Measurements from ENCODE around the gene TSTD1. TPM values are rescaled to one million over a fixed set of nuclear protein-coding genes. Genes with fewer than 3 reads are reported as not detected.
"Not testable (repeated sequence)": the region's sequence is repeated elsewhere in the genome, so short reads cannot be mapped to it uniquely, and the experiment has no call there.

TSTD1 gene
- total and polyA plus RNA-seq, 2 donors (not counting 1 experiment from before 2014, with no cell fraction given) = 0.24 to 0.66 TPM

DNA sequence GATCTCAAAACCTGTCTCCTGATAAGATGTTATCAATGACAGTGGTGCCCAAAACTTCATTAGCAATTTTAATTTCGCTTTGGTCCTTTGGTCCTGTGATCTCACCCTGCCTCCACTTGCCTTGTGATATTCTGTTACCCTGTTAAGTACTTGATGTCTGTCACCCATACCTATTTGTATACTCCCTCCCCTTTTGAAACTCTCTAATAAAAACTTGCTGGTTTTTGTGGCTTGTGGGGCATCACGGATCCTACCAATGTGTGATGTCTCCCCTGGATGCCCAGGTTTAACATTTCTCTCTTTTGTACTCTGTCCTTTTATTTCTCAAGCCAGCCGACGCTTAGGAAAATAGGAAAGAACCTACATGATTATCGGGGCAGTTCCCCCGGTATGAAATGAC is 25.2 kb upstream of the TSTD1 start:
- not testable (repeated sequence) for DNase-seq (ENCODE audit: low read depth in 2 of 2); H3K9ac ChIP-seq (ENCODE audit: insufficient read depth, low read length); H3K27me3 ChIP-seq (ENCODE audit: control insufficient read depth, insufficient read depth, low read length); H3K27ac ChIP-seq (ENCODE audit: insufficient read depth, low read length); H4K20me1 ChIP-seq (ENCODE audit: control insufficient read depth, extremely low read depth, insufficient read depth, low read length); H3K36me3 ChIP-seq (ENCODE audit: control insufficient read depth, insufficient read depth, low read length); H2AFZ ChIP-seq (ENCODE audit: low read length); H3K4me1 ChIP-seq (ENCODE audit: control insufficient read depth, extremely low read depth, insufficient read depth, low read length); H3K4me3 ChIP-seq (replicated peaks in 1 of 4; ENCODE audit: control extremely low read depth in 1 of 4, insufficient read depth in 1 of 4, low read depth in 3 of 4, low read length in 4 of 4); H3K9me3 ChIP-seq (ENCODE audit: control insufficient read depth, insufficient read depth, low read depth, low read length); H3K79me2 ChIP-seq (ENCODE audit: control insufficient read depth, insufficient read depth, low read length); H3K4me2 ChIP-seq (ENCODE audit: extremely low read depth, insufficient read depth, low read length)

DNA sequence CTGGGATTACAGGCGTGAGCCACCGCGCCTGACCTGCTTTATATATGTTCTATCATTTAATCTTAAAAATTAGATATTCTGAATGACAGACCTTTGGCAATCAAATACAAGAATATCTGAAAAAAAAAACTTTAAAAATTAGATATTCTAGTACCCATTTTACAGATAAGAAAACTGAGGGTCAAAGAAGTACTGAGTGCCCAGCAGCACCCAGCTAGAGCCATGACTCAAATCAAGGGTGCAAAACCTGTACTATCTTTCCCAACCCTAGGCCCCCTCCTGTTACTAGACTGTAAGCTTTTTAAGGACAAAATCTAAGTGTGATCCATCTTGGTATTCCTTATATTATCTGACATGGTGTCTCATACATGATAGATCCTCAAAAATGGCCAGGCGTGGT is 22.7 kb upstream of the TSTD1 start:
- H2AFZ ChIP-seq (ENCODE audit: low read length) = no peak overlapping the region
- no peak overlapping the region for H3K27ac ChIP-seq (ENCODE audit: insufficient read depth, low read length)
- H3K27me3 ChIP-seq (ENCODE audit: control insufficient read depth, insufficient read depth, low read length) = no peaks in the 10 kb centered on the region
- no peaks in the 10 kb centered on the region for H3K36me3 ChIP-seq (ENCODE audit: control insufficient read depth, insufficient read depth, low read length)
- no peaks in the 10 kb centered on the region for H3K9me3 ChIP-seq (ENCODE audit: control insufficient read depth, insufficient read depth, low read depth, low read length)
- no peak for DNase-seq (ENCODE audit: low read depth in 2 of 2)
- no peak overlapping the region for H3K4me3 ChIP-seq (replicated peaks in 1 of 4; ENCODE audit: control extremely low read depth in 1 of 4, insufficient read depth in 1 of 4, low read depth in 3 of 4, low read length in 4 of 4)
- H3K79me2 ChIP-seq (ENCODE audit: control insufficient read depth, insufficient read depth, low read length) = no peaks in the 10 kb centered on the region
- H3K9ac ChIP-seq (ENCODE audit: insufficient read depth, low read length) = no peak overlapping the region
- TF ChIP-seq, protein P1, sequence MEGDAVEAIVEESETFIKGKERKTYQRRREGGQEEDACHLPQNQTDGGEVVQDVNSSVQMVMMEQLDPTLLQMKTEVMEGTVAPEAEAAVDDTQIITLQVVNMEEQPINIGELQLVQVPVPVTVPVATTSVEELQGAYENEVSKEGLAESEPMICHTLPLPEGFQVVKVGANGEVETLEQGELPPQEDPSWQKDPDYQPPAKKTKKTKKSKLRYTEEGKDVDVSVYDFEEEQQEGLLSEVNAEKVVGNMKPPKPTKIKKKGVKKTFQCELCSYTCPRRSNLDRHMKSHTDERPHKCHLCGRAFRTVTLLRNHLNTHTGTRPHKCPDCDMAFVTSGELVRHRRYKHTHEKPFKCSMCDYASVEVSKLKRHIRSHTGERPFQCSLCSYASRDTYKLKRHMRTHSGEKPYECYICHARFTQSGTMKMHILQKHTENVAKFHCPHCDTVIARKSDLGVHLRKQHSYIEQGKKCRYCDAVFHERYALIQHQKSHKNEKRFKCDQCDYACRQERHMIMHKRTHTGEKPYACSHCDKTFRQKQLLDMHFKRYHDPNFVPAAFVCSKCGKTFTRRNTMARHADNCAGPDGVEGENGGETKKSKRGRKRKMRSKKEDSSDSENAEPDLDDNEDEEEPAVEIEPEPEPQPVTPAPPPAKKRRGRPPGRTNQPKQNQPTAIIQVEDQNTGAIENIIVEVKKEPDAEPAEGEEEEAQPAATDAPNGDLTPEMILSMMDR (conservative IDR thresholded peaks at IDR 0.05 in 1 of 2, IDR thresholded peaks at IDR 0.05 in 1 of 2; ENCODE audit: low read depth in 1 of 2, low read length in 2 of 2) = no peak
- no peak for TF ChIP-seq EZH2 (IDR thresholded peaks at IDR 0.05; ENCODE audit: low read length, missing control alignments)
- no peaks in the 10 kb centered on the region for H4K20me1 ChIP-seq (ENCODE audit: control insufficient read depth, extremely low read depth, insufficient read depth, low read length)
- no peaks in the 10 kb centered on the region for H3K4me1 ChIP-seq (ENCODE audit: control insufficient read depth, extremely low read depth, insufficient read depth, low read length)
- H3K4me2 ChIP-seq (ENCODE audit: extremely low read depth, insufficient read depth, low read length) = no peak overlapping the region

DNA sequence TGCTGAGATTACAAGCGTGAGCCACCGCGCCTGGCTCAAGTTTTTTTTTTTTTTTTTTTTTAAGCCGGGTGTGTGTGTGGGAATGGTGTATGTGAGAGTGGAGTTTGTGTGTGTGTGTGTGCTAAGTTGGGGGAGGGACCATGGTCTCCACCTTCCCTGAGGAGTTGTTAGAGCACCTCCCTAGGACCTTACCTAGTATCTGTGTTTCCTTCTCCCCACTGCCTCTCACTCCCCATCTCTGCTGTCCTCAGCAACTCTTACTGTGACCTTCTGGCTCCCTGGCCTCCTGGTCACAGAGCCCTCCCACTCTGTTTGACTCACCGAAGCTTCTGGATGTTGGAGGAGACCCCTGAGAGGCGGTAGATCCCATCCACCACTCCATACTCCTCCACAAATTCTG is 20.5 kb upstream of the TSTD1 start:
- Histone ChIP-seq H3K9me3 (ENCODE audit: control insufficient read depth, insufficient read depth, low read depth, low read length) (no peaks in the 10 kb centered on the region), H2AFZ (ENCODE audit: low read length) (no peak overlapping the region), H3K27ac (ENCODE audit: insufficient read depth, low read length) (no peak overlapping the region), H3K36me3 (ENCODE audit: control insufficient read depth, insufficient read depth, low read length) (no peaks in the 10 kb centered on the region), H3K79me2 (ENCODE audit: control insufficient read depth, insufficient read depth, low read length) (no peaks in the 10 kb centered on the region), H4K20me1 (ENCODE audit: control insufficient read depth, extremely low read depth, insufficient read depth, low read length) (no peaks in the 10 kb centered on the region), H3K4me2 (ENCODE audit: extremely low read depth, insufficient read depth, low read length) (no peak overlapping the region), H3K4me1 (ENCODE audit: control insufficient read depth, extremely low read depth, insufficient read depth, low read length) (no peaks in the 10 kb centered on the region), H3K27me3 (ENCODE audit: control insufficient read depth, insufficient read depth, low read length) (no peaks in the 10 kb centered on the region), H3K9ac (ENCODE audit: insufficient read depth, low read length) (no peak overlapping the region), H3K4me3 (replicated peaks in 1 of 4; ENCODE audit: control extremely low read depth in 1 of 4, insufficient read depth in 1 of 4, low read depth in 3 of 4, low read length in 4 of 4) (no peak overlapping the region)
- TF ChIP-seq EZH2 (IDR thresholded peaks at IDR 0.05; ENCODE audit: low read length, missing control alignments) = no peak
- no peak for DNase-seq (ENCODE audit: low read depth in 2 of 2)

DNA sequence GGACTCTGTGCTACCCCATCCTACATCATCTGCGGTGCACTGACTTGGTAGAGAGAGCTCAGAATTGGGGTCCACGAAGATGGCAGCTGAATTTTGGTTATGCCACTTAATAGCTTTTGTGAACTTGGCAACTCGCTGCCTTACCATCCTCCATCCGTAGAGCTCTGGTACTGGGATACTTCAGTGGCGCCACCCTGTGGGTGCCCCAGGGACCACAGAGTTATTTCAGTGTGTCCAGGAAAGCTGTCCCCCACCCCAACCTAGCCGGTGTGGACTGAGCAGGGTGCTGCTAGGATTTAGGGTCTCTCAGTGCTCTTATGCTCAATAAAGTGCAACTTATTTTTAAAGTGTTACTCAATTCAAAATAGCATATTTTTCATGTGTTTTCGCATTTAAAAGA is 16.0 kb upstream of the TSTD1 start:
- no peak overlapping the region for H3K4me2 ChIP-seq (ENCODE audit: extremely low read depth, insufficient read depth, low read length)
- no peak overlapping the region for H3K27ac ChIP-seq (ENCODE audit: insufficient read depth, low read length)
- H3K9ac ChIP-seq (ENCODE audit: insufficient read depth, low read length) = no peak overlapping the region
- H3K9me3 ChIP-seq (ENCODE audit: control insufficient read depth, insufficient read depth, low read depth, low read length) = no peaks in the 10 kb centered on the region
- no peaks in the 10 kb centered on the region for H3K36me3 ChIP-seq (ENCODE audit: control insufficient read depth, insufficient read depth, low read length)
- H3K27me3 ChIP-seq (ENCODE audit: control insufficient read depth, insufficient read depth, low read length) = no peaks in the 10 kb centered on the region
- no peak overlapping the region for H2AFZ ChIP-seq (ENCODE audit: low read length)
- TF ChIP-seq, protein P1 (conservative IDR thresholded peaks at IDR 0.05 in 1 of 2, IDR thresholded peaks at IDR 0.05 in 1 of 2; ENCODE audit: low read depth in 1 of 2, low read length in 2 of 2) = no peak
- TF ChIP-seq EZH2 (IDR thresholded peaks at IDR 0.05; ENCODE audit: low read length, missing control alignments) = no peak
- H3K79me2 ChIP-seq (ENCODE audit: control insufficient read depth, insufficient read depth, low read length) = no peaks in the 10 kb centered on the region
- no peak for DNase-seq (ENCODE audit: low read depth in 2 of 2)
- H3K4me1 ChIP-seq (ENCODE audit: control insufficient read depth, extremely low read depth, insufficient read depth, low read length) = no peaks in the 10 kb centered on the region
- no peaks in the 10 kb centered on the region for H4K20me1 ChIP-seq (ENCODE audit: control insufficient read depth, extremely low read depth, insufficient read depth, low read length)
- H3K4me3 ChIP-seq (replicated peaks in 1 of 4; ENCODE audit: control extremely low read depth in 1 of 4, insufficient read depth in 1 of 4, low read depth in 3 of 4, low read length in 4 of 4) = no peak overlapping the region
